ENCODE results near the gene NEURL1. TPM values are rescaled to one million over a fixed set of nuclear protein-coding genes. Genes with fewer than 3 reads are reported as not detected.

Gene NEURL1
- total and polyA plus RNA-seq, 10 of the 15 experiments (the other 5 are each of a cell fraction or from before 2014, with no cell fraction given) = 0.02 to 0.05 (median 0.05) TPM; not detected in 6

DNA sequence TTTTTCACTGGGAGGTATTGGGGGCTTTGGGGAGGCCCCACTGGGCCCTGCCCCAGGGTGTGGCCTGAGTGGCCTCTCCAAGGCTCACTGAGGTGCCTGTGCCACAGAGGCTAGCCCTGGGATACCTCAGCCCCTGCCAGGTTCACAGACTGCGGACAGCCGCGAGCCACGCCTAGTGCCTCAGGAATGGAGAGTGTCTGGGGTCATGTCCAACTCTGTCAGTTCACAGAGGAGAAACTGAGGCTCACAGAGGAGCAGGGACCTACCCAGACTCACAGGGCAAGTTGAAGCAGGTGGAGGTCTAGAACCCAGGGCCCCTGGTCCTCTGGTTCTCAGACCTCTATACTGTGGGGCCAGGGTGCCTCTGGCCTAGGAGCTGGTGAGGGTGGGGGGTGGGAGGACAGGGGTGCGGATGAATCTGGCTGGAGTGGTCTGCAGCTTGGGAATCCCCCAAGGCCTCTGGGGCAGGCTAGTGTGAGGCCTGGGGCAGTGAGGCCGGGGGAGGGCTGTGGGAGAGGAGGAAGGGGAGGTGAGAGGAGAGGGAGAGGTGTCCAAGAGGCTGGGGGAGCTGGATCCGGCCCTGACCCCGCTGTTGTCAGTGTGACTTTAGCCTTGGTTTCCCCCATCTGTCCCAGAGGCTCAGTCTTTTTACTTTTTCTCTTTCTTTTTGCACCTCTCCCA lies 20.0 kb downstream of the NEURL1 start:
- SMC1A ChIA-PET (ENCODE audit: uncharacterized antibody, unreplicated experiment) = interaction anchor here (1.2 kb wide), 1 partner anchor 9 kb away, joined by 3 read pairs; no protein-coding TSS in a partner anchor
- 96% methylated on average over 7 of the region's 8 CpGs for WGBS (ENCODE audit: insufficient coverage, insufficient replicate concordance, low lambda C conversion rate, missing lambda C conversion rate)
- intact Hi-C loops (cut with micrococcal nuclease; ENCODE audit: unreplicated experiment) = no loop called here
- Histone ChIP-seq H4K20me1 (ENCODE audit: control insufficient read depth, insufficient read depth) (no peaks in the 10 kb centered on the region), H3K27me3 (replicated peaks in 1 of 2; ENCODE audit: control insufficient read depth in 2 of 2, insufficient read depth in 2 of 2, low read length in 1 of 2) (peaks cover 0 to 2% of the 10 kb centered on the region in 2 experiments; a peak in 1 of 4 replicates), H3K27ac (ENCODE audit: control insufficient read depth, insufficient read depth) (no peak overlapping the region), H3K36me3 (ENCODE audit: control insufficient read depth in 2 of 2, insufficient read depth in 2 of 2, low read length in 1 of 2) (no peaks in the 10 kb centered on the region), H2AFZ (ENCODE audit: control insufficient read depth, low read depth, low read length) (no peak overlapping the region), H3K9ac (ENCODE audit: control insufficient read depth, insufficient read depth, low read length) (no peak overlapping the region), H3K4me2 (ENCODE audit: control insufficient read depth, insufficient read depth) (no peak overlapping the region), H3K4me1 (ENCODE audit: control insufficient read depth, insufficient read depth, low read length) (peaks cover 10% of the 10 kb centered on the region), H3K9me3 (replicated peaks; ENCODE audit: control insufficient read depth, insufficient read depth, low read length) (no peaks in the 10 kb centered on the region), H3K4me3 (no peak overlapping the region), H3K79me2 (ENCODE audit: control insufficient read depth, insufficient read depth, low read length) (no peaks in the 10 kb centered on the region)
- in situ Hi-C loops (cut with MboI) = no loop called here
- BruUV-seq (replicated peaks) = no TSS peak
- POLR2A ChIA-PET = no interaction called here
- CTCF ChIA-PET = interaction anchor here (1.0 kb wide), 1 partner anchor 15 kb away, joined by 3 read pairs; no protein-coding TSS in a partner anchor
- TF ChIP-seq SPI1 (IDR thresholded peaks at IDR 0.05; ENCODE audit: borderline replicate concordance, insufficient read depth, low read depth, low read length) (no peak), IKZF2 (IDR thresholded peaks at IDR 0.05) (no peak), NR2C2 (IDR thresholded peaks at IDR 0.05; ENCODE audit: borderline replicate concordance, control insufficient read depth, insufficient read length, low read depth) (no peak), MYB (IDR thresholded peaks at IDR 0.05; ENCODE audit: borderline replicate concordance, low read depth, low read length) (no peak), SUZ12 (IDR thresholded peaks at IDR 0.05; ENCODE audit: unreplicated experiment) (no peak), HDAC6 (IDR thresholded peaks at IDR 0.05; ENCODE audit: unreplicated experiment) (no peak), SUPT20H (IDR thresholded peaks at IDR 0.05; ENCODE audit: borderline replicate concordance, control insufficient read depth, low read depth, low read length) (no peak), IKZF1 (conservative IDR thresholded peaks at IDR 0.05) (no peak), ZNF274 (IDR thresholded peaks at IDR 0.05; ENCODE audit: insufficient read depth, insufficient read length) (no peak), ZNF24 (IDR thresholded peaks at IDR 0.05) (no peak), CREM (IDR thresholded peaks at IDR 0.05; ENCODE audit: low read depth) (no peak), ZNF207 (IDR thresholded peaks at IDR 0.05; ENCODE audit: borderline replicate concordance) (no peak), SMC3 (IDR thresholded peaks at IDR 0.05; ENCODE audit: borderline replicate concordance, low read length) (no peak), EED (IDR thresholded peaks at IDR 0.05; ENCODE audit: low read depth) (no peak), TCF12 (IDR thresholded peaks at IDR 0.05; ENCODE audit: low read depth, low read length) (no peak)
- TF ChIP-seq, protein P1, sequence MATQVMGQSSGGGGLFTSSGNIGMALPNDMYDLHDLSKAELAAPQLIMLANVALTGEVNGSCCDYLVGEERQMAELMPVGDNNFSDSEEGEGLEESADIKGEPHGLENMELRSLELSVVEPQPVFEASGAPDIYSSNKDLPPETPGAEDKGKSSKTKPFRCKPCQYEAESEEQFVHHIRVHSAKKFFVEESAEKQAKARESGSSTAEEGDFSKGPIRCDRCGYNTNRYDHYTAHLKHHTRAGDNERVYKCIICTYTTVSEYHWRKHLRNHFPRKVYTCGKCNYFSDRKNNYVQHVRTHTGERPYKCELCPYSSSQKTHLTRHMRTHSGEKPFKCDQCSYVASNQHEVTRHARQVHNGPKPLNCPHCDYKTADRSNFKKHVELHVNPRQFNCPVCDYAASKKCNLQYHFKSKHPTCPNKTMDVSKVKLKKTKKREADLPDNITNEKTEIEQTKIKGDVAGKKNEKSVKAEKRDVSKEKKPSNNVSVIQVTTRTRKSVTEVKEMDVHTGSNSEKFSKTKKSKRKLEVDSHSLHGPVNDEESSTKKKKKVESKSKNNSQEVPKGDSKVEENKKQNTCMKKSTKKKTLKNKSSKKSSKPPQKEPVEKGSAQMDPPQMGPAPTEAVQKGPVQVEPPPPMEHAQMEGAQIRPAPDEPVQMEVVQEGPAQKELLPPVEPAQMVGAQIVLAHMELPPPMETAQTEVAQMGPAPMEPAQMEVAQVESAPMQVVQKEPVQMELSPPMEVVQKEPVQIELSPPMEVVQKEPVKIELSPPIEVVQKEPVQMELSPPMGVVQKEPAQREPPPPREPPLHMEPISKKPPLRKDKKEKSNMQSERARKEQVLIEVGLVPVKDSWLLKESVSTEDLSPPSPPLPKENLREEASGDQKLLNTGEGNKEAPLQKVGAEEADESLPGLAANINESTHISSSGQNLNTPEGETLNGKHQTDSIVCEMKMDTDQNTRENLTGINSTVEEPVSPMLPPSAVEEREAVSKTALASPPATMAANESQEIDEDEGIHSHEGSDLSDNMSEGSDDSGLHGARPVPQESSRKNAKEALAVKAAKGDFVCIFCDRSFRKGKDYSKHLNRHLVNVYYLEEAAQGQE (IDR thresholded peaks at IDR 0.05; ENCODE audit: low read depth, low read length) = no peak
- ATAC-seq (no peak), FAIRE-seq (no peak), DNase-seq (ENCODE audit: low read depth, low spot score) (no peak)
- RAD21 ChIA-PET (ENCODE audit: unreplicated experiment) = no interaction called here

Measured in GM12878 (cell line).